Fibroblast of the conjunctiva (primary cell): Measurements from ENCODE around the gene JAG2.

ENCODE experiments used
- DNase-seq: peaks from one replicate; pipeline ENCODE4 v3.0.0-alpha.2; 2010; ENCODE audit warnings: low read depth

Gene JAG2

GRCh38 chr14:105203701-105204100, 35.1 kb upstream of the JAG2 start:
- no peak for DNase-seq

GRCh38 chr14:105203057-105203531, 34.5 kb upstream of the JAG2 start:
- DNase-seq = peak; percentile 22

- DNase-seq = no peak
These were observed 33.4 kb upstream of the JAG2 start for GRCh38 chr14:105201925-105202513.

GRCh38 chr14:105201156-105201924, 32.8 kb upstream of the JAG2 start:
- DNase-seq = no peak

- DNase-seq = no peak
These were observed 32.1 kb upstream of the JAG2 start for GRCh38 chr14:105200641-105201040.

GRCh38 chr14:105200074-105200473, 31.5 kb upstream of the JAG2 start:
- DNase-seq = no peak

GRCh38 chr14:105199093-105199492, 30.5 kb upstream of the JAG2 start:
- DNase-seq = no peak

- no peak for DNase-seq
These were observed 30.0 kb upstream of the JAG2 start for GRCh38 chr14:105198588-105198987.

GRCh38 chr14:105197211-105197641, 28.6 kb upstream of the JAG2 start:
- peak; percentile 10 for DNase-seq

- no peak for DNase-seq
These were observed 27.8 kb upstream of the JAG2 start for GRCh38 chr14:105196265-105196960.

- DNase-seq = no peak
These were observed 27.1 kb upstream of the JAG2 start for GRCh38 chr14:105195522-105196264.

GRCh38 chr14:105195051-105195450, 26.5 kb upstream of the JAG2 start:
- no peak for DNase-seq

- no peak for DNase-seq
These were observed 25.6 kb upstream of the JAG2 start for GRCh38 chr14:105193916-105194782.

- DNase-seq = no peak
These were observed 24.5 kb upstream of the JAG2 start for GRCh38 chr14:105192866-105193731.

- DNase-seq = no peak
These were observed 19.5 kb upstream of the JAG2 start for GRCh38 chr14:105187935-105188524.

- DNase-seq = no peak
These were observed 18.5 kb upstream of the JAG2 start for GRCh38 chr14:105187116-105187515.

GRCh38 chr14:105185973-105186372, 17.4 kb upstream of the JAG2 start:
- DNase-seq = no peak

GRCh38 chr14:105185001-105185400, 16.4 kb upstream of the JAG2 start:
- no peak for DNase-seq

GRCh38 chr14:105184461-105184860, 15.9 kb upstream of the JAG2 start:
- no peak for DNase-seq
